ENCODE results near the gene PDE8B. TPM values are rescaled to one million over a fixed set of nuclear protein-coding genes. Genes with fewer than 3 reads are reported as not detected.

Gene PDE8B
- total RNA-seq, 1 donor from 2014 or later, result 0.18 TPM

- Histone ChIP-seq H3K4me2 (ENCODE audit: low read length) (no peak overlapping the region), H3K9ac (ENCODE audit: low read length) (no peak overlapping the region), H3K4me3 (ENCODE audit: insufficient read depth, low read depth, low read length) (no peak overlapping the region), H3K36me3 (ENCODE audit: insufficient read depth, low read length) (peaks cover 17% of the 10 kb centered on the region), H3K79me2 (ENCODE audit: insufficient read depth, low read length) (peaks cover 7% of the 10 kb centered on the region), H4K20me1 (ENCODE audit: insufficient read depth, low read length) (peaks cover 9% of the 10 kb centered on the region), H3K27me3 (ENCODE audit: insufficient read depth, low read length) (no peaks in the 10 kb centered on the region), H3K4me1 (ENCODE audit: insufficient read depth, low read length) (no peaks in the 10 kb centered on the region), H2AFZ (ENCODE audit: low read depth, low read length) (no peak overlapping the region), H3K27ac (ENCODE audit: low read depth, low read length) (no peak overlapping the region), H3K9me3 (ENCODE audit: insufficient read depth, low read depth, low read length) (no peaks in the 10 kb centered on the region)
- H3K27me3 Mint-ChIP-seq (ENCODE audit: low read depth, unreplicated experiment), result no peaks in the 10 kb centered on the region
- no peaks in the 10 kb centered on the region for H3K4me1 Mint-ChIP-seq (ENCODE audit: low read depth, unreplicated experiment)
- H3K4me3 Mint-ChIP-seq (ENCODE audit: unreplicated experiment), result no peak overlapping the region
- no peak for TF ChIP-seq EZH2 (IDR thresholded peaks at IDR 0.05; ENCODE audit: insufficient read depth, low read length)
- TF ChIP-seq CTCF (IDR thresholded peaks at IDR 0.05; ENCODE audit: insufficient read depth, low read depth, low read length), result no peak
- no peaks in the 10 kb centered on the region for H3K9me3 Mint-ChIP-seq (ENCODE audit: unreplicated experiment)
- DNase-seq (ENCODE audit: low read depth), result no peak
- H3K27ac Mint-ChIP-seq (ENCODE audit: unreplicated experiment), result no peak overlapping the region
- FAIRE-seq, result no peak
- peaks cover 33% of the 10 kb centered on the region for H3K36me3 Mint-ChIP-seq (ENCODE audit: low read depth, unreplicated experiment)
Measured at GRCh38 chr5:77444356-77444755, 233.9 kb downstream of the PDE8B start.

- H3K27ac Mint-ChIP-seq (ENCODE audit: unreplicated experiment), result no peak overlapping the region
- H3K9me3 Mint-ChIP-seq (ENCODE audit: unreplicated experiment), result no peaks in the 10 kb centered on the region
- Histone ChIP-seq H2AFZ (ENCODE audit: low read depth, low read length) (no peak overlapping the region), H3K79me2 (ENCODE audit: insufficient read depth, low read length) (peaks cover 7% of the 10 kb centered on the region), H3K9ac (ENCODE audit: low read length) (no peak overlapping the region), H3K4me2 (ENCODE audit: low read length) (no peak overlapping the region), H3K36me3 (ENCODE audit: insufficient read depth, low read length) (peaks cover 20% of the 10 kb centered on the region), H3K27me3 (ENCODE audit: insufficient read depth, low read length) (no peaks in the 10 kb centered on the region), H3K27ac (ENCODE audit: low read depth, low read length) (no peak overlapping the region), H3K9me3 (ENCODE audit: insufficient read depth, low read depth, low read length) (no peaks in the 10 kb centered on the region), H3K4me1 (ENCODE audit: insufficient read depth, low read length) (no peaks in the 10 kb centered on the region), H3K4me3 (ENCODE audit: insufficient read depth, low read depth, low read length) (no peak overlapping the region), H4K20me1 (ENCODE audit: insufficient read depth, low read length) (peaks cover 8% of the 10 kb centered on the region)
- DNase-seq (ENCODE audit: low read depth) (no peak), FAIRE-seq (no peak)
- TF ChIP-seq CTCF (IDR thresholded peaks at IDR 0.05; ENCODE audit: insufficient read depth, low read depth, low read length) (no peak), EZH2 (IDR thresholded peaks at IDR 0.05; ENCODE audit: insufficient read depth, low read length) (no peak)
- H3K4me3 Mint-ChIP-seq (ENCODE audit: unreplicated experiment), result no peak overlapping the region
- H3K27me3 Mint-ChIP-seq (ENCODE audit: low read depth, unreplicated experiment), result no peaks in the 10 kb centered on the region
- peaks cover 2% of the 10 kb centered on the region for H3K4me1 Mint-ChIP-seq (ENCODE audit: low read depth, unreplicated experiment)
- peaks cover 42% of the 10 kb centered on the region for H3K36me3 Mint-ChIP-seq (ENCODE audit: low read depth, unreplicated experiment)
Measured at GRCh38 chr5:77448831-77449230, 238.4 kb downstream of the PDE8B start.

GRCh38 chr5:77449277-77449676, 238.8 kb downstream of the PDE8B start:
- no peaks in the 10 kb centered on the region for H3K4me1 ChIP-seq (ENCODE audit: insufficient read depth, low read length)
- H3K4me3 ChIP-seq (ENCODE audit: insufficient read depth, low read depth, low read length), result no peak overlapping the region
- peaks cover 42% of the 10 kb centered on the region for H3K36me3 Mint-ChIP-seq (ENCODE audit: low read depth, unreplicated experiment)

More at GRCh38 chr5:77449277-77449676, 238.8 kb downstream of the PDE8B start:
- H3K9me3 ChIP-seq (ENCODE audit: insufficient read depth, low read depth, low read length), result no peaks in the 10 kb centered on the region
- H3K79me2 ChIP-seq (ENCODE audit: insufficient read depth, low read length), result peaks cover 5% of the 10 kb centered on the region
- Mint-ChIP-seq H3K4me1 (ENCODE audit: low read depth, unreplicated experiment) (peaks cover 2% of the 10 kb centered on the region), H3K27me3 (ENCODE audit: low read depth, unreplicated experiment) (no peaks in the 10 kb centered on the region), H3K9me3 (ENCODE audit: unreplicated experiment) (no peaks in the 10 kb centered on the region), H3K27ac (ENCODE audit: unreplicated experiment) (no peak overlapping the region), H3K4me3 (ENCODE audit: unreplicated experiment) (no peak overlapping the region)
- H3K9ac ChIP-seq (ENCODE audit: low read length), result no peak overlapping the region
- no peak for DNase-seq (ENCODE audit: low read depth)
- H3K36me3 ChIP-seq (ENCODE audit: insufficient read depth, low read length), result peaks cover 20% of the 10 kb centered on the region
- no peak overlapping the region for H2AFZ ChIP-seq (ENCODE audit: low read depth, low read length)
- H3K27ac ChIP-seq (ENCODE audit: low read depth, low read length), result no peak overlapping the region
- no peaks in the 10 kb centered on the region for H3K27me3 ChIP-seq (ENCODE audit: insufficient read depth, low read length)
- TF ChIP-seq EZH2 (IDR thresholded peaks at IDR 0.05; ENCODE audit: insufficient read depth, low read length) (no peak), CTCF (IDR thresholded peaks at IDR 0.05; ENCODE audit: insufficient read depth, low read depth, low read length) (no peak)
- H4K20me1 ChIP-seq (ENCODE audit: insufficient read depth, low read length), result peaks cover 5% of the 10 kb centered on the region
- peak; percentile 45 for FAIRE-seq
- H3K4me2 ChIP-seq (ENCODE audit: low read length), result no peak overlapping the region
